ENCODE data around the gene TMPRSS9.

TMPRSS9 gene

DNA sequence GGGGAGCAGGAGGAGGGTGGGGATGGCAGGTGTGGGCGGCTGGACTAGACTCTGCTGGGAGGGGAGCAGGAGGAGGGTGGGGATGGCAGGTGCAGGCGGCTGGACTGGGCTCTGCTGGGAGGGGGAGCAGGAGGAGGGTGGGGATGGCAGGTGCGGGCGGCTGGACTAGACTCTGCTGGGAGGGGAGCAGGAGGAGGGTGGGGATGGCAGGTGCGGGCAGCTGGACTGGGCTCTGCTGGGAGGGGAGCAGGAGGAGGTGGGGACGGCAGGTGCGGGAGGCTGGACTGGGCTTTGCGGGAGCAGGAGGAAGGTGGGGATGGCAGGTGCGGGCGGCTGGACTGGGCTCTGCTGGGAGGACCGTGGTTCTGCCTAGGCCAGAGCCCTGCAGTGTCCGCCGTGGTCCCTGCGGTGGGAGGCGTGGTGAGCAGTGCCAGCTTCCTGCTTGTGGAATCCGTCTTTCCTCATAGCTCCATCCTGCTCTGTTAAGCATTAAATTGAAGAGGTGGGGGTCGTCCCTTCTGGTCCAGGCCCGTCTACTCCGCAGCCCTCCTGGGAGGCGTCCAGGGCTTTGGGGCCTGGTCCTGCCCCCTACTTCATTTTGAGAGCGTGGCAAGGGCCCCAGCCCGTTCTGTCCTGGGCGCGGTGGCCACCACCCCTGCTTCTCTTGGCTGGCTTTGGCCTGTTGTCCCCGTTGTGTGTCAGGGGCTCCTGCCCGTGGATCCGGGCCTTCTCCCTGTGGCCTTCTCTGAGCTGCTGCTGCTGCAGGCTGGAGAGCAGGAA lies 26.8 kb upstream of the TMPRSS9 start:
- no peak; the same call in 1 of the 2 replicates for TF ChIP-seq TCF12 (IDR thresholded peaks at IDR 0.05; ENCODE audit: low read depth)
- TF ChIP-seq, protein P1, sequence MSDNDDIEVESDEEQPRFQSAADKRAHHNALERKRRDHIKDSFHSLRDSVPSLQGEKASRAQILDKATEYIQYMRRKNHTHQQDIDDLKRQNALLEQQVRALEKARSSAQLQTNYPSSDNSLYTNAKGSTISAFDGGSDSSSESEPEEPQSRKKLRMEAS (IDR thresholded peaks at IDR 0.05): no peak
- no peak for TF ChIP-seq CEBPB (IDR thresholded peaks at IDR 0.05)
- TF ChIP-seq TEAD4 (IDR thresholded peaks at IDR 0.05): no peak

DNA sequence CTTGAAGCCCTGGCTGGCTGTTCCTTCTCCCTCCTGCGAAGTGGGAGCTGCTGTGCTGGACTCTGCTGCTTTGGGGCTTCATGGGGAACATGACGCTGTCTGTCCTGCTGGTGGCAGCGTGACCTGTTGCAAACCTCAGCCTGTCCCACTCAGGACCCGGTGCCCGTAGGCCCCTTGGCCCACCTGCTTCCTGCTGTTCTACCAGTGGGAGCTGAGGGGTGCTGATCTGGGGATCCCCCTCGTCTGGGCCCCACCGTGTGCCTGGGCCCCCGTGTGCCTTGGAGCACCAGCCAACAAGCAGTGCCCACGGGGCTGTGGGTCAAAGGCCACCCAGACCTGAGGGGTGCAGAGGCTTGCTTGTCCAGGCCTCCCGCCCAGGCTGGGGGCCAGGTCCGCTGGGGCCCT lies 26.3 kb upstream of the TMPRSS9 start:
- no peak for TF ChIP-seq EP300 (IDR thresholded peaks at IDR 0.05; ENCODE audit: borderline replicate concordance)
- no peak for TF ChIP-seq CEBPB (IDR thresholded peaks at IDR 0.05)
- no peak for TF ChIP-seq TEAD4 (IDR thresholded peaks at IDR 0.05)
- no peak for TF ChIP-seq ZBTB7A (IDR thresholded peaks at IDR 0.05; ENCODE audit: low read depth)
- no peak for TF ChIP-seq FOXM1 (IDR thresholded peaks at IDR 0.05; ENCODE audit: borderline replicate concordance, low read depth)
- TF ChIP-seq, protein P2, sequence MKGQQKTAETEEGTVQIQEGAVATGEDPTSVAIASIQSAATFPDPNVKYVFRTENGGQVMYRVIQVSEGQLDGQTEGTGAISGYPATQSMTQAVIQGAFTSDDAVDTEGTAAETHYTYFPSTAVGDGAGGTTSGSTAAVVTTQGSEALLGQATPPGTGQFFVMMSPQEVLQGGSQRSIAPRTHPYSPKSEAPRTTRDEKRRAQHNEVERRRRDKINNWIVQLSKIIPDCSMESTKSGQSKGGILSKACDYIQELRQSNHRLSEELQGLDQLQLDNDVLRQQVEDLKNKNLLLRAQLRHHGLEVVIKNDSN (IDR thresholded peaks at IDR 0.05): no peak
- no peak for TF ChIP-seq TCF12 (IDR thresholded peaks at IDR 0.05; ENCODE audit: low read depth)

DNA sequence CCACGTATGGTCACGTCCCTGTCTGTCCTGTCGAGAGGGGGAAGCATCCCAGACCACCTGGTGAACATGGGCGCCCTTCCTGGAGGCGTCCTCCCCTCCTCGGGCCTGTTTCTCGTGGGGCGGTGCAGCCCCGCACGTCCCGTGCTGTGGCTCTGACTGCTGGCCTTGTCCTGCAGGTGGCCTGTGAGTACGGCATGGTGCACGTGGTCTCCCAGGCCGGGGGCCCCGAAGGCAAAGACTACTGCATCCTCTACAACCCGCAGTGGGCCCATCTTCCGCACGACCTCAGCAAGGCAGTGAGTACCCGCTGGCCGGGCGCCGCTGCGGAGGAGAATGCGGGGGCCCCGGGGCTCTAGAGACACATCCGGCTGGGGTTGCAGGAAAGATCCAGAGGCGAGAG lies 25.6 kb upstream of the TMPRSS9 start:
- TF ChIP-seq YY1 (IDR thresholded peaks at IDR 0.05; ENCODE audit: low read depth) (no peak), CREB1 (IDR thresholded peaks at IDR 0.05; ENCODE audit: low read depth) (no peak), EGR1 (IDR thresholded peaks at IDR 0.05) (no peak), RAD21 (IDR thresholded peaks at IDR 0.05; ENCODE audit: low read depth) (no peak), NFIC (IDR thresholded peaks at IDR 0.05) (no peak), FOXM1 (IDR thresholded peaks at IDR 0.05; ENCODE audit: borderline replicate concordance, low read depth) (no peak), TCF12 (IDR thresholded peaks at IDR 0.05; ENCODE audit: low read depth) (no peak)
- TF ChIP-seq, protein P3, sequence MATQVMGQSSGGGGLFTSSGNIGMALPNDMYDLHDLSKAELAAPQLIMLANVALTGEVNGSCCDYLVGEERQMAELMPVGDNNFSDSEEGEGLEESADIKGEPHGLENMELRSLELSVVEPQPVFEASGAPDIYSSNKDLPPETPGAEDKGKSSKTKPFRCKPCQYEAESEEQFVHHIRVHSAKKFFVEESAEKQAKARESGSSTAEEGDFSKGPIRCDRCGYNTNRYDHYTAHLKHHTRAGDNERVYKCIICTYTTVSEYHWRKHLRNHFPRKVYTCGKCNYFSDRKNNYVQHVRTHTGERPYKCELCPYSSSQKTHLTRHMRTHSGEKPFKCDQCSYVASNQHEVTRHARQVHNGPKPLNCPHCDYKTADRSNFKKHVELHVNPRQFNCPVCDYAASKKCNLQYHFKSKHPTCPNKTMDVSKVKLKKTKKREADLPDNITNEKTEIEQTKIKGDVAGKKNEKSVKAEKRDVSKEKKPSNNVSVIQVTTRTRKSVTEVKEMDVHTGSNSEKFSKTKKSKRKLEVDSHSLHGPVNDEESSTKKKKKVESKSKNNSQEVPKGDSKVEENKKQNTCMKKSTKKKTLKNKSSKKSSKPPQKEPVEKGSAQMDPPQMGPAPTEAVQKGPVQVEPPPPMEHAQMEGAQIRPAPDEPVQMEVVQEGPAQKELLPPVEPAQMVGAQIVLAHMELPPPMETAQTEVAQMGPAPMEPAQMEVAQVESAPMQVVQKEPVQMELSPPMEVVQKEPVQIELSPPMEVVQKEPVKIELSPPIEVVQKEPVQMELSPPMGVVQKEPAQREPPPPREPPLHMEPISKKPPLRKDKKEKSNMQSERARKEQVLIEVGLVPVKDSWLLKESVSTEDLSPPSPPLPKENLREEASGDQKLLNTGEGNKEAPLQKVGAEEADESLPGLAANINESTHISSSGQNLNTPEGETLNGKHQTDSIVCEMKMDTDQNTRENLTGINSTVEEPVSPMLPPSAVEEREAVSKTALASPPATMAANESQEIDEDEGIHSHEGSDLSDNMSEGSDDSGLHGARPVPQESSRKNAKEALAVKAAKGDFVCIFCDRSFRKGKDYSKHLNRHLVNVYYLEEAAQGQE (IDR thresholded peaks at IDR 0.05; ENCODE audit: low read depth): no peak

DNA sequence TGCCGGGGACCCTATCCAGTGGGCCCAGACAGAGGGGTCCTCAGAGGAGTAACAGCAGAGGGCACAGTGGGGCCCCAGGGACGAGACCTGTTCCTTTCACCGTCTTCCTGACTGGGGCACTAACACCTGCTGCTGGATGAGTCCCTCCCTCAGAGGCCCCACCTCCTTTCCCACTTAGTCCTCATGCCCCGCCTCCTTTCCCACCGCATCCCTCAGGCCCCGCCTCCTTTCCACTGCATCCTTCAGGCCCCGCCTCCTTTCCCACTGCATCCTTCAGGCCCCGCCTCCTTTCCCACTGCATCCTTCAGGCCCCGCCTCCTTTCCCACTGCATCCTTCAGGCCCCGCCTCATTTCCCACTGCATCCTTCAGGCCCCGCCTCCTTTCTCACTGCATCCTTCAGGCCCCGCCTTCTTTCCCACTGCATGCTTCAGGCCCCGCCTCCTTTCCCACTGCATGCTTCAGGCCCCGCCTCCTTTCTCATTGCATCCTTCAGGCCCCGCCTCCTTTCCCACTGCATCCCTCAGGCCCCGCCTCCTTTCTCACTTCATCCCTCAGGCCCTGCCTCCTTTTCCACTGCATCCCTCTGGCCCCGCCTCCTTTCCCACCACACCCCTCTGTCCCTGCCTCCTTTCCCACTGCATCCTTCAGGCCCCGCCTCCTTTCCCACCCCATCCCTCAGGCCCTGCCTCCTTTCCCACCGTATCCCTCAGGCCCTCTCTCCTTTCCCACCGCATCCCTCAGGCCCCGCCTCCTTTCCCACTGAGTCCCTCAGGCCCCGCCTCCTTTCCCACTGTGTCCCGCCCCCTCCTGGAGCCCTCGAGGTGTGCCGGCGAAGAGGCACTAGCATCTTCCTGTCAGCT lies 24.8 kb upstream of the TMPRSS9 start:
- TF ChIP-seq, protein P3 (IDR thresholded peaks at IDR 0.05; ENCODE audit: low read depth): no peak
- no peak for TF ChIP-seq NFIC (IDR thresholded peaks at IDR 0.05)
- TF ChIP-seq EGR1 (IDR thresholded peaks at IDR 0.05): no peak
- TF ChIP-seq CEBPB (IDR thresholded peaks at IDR 0.05): no peak
- TF ChIP-seq YY1 (IDR thresholded peaks at IDR 0.05; ENCODE audit: low read depth): no peak
- no peak for TF ChIP-seq TEAD4 (IDR thresholded peaks at IDR 0.05)
- no peak for TF ChIP-seq TAF1 (IDR thresholded peaks at IDR 0.05; ENCODE audit: low read depth)
- TF ChIP-seq, protein P2 (IDR thresholded peaks at IDR 0.05): no peak
- TF ChIP-seq TCF12 (IDR thresholded peaks at IDR 0.05; ENCODE audit: low read depth): no peak
- TF ChIP-seq EP300 (IDR thresholded peaks at IDR 0.05; ENCODE audit: borderline replicate concordance): no peak
- TF ChIP-seq FOXM1 (IDR thresholded peaks at IDR 0.05; ENCODE audit: borderline replicate concordance, low read depth): no peak
- no peak for TF ChIP-seq CREB1 (IDR thresholded peaks at IDR 0.05; ENCODE audit: low read depth)
- TF ChIP-seq ZBTB7A (IDR thresholded peaks at IDR 0.05; ENCODE audit: low read depth): no peak
- TF ChIP-seq, protein P1 (IDR thresholded peaks at IDR 0.05): no peak
- no peak for TF ChIP-seq RAD21 (IDR thresholded peaks at IDR 0.05; ENCODE audit: low read depth)

DNA sequence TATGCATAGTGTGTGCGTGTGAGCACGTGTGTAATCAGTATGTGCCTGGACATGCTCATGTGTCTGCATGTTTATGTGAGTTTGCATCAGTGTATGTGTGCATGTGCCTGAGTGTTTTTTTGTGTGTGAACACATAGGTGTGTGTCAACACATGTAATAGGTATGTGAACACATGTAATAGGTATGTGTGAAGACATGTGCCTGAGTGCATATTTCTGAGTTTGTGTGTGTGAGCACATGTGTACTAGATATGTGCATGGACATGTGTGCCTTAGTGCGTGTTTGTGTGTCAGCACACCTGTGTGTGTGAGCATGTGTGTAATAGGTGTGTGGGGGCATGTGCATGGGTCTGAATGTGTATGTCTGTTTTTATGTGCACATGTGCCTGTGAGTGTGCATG lies 24.2 kb upstream of the TMPRSS9 start:
- TF ChIP-seq TAF1 (IDR thresholded peaks at IDR 0.05; ENCODE audit: low read depth) (no peak), YY1 (IDR thresholded peaks at IDR 0.05; ENCODE audit: low read depth) (no peak), RAD21 (IDR thresholded peaks at IDR 0.05; ENCODE audit: low read depth) (no peak), TEAD4 (IDR thresholded peaks at IDR 0.05) (no peak), CEBPB (IDR thresholded peaks at IDR 0.05) (no peak)
- TF ChIP-seq, protein P2 (IDR thresholded peaks at IDR 0.05): no peak

All from Ishikawa (cell line).